ENCODE measurements around the gene LDB2. TPM values are rescaled to one million over a fixed set of nuclear protein-coding genes. Genes with fewer than 3 reads are reported as not detected.
A peak's percentile ranks its signal among the peaks of the same experiment; 100 is the strongest.

LDB2 gene
- total and polyA plus RNA-seq, 2 experiments from 2014 or later = 48.6 to 80.1 TPM

DNA sequence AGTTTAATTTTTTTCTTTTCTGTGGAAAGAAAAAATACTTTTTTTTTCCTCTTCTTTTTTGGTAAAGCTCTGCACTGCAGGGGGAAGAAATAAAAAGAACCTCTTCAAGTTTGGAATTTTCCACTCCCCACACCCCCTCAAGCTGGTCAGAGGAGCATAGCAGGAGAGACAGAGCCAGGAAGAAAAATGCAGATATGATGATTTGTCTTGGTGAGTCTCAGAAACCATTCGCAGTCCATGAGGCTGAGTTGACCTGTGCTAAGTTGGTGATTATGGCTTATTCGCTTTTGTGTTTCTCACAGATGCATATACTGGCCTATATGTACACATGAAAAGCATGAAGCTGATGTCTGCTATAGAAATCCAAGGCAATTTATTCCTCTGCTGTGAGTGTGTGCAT lies 205.9 kb downstream of the LDB2 start (continued):
- TF ChIP-seq, protein P1, sequence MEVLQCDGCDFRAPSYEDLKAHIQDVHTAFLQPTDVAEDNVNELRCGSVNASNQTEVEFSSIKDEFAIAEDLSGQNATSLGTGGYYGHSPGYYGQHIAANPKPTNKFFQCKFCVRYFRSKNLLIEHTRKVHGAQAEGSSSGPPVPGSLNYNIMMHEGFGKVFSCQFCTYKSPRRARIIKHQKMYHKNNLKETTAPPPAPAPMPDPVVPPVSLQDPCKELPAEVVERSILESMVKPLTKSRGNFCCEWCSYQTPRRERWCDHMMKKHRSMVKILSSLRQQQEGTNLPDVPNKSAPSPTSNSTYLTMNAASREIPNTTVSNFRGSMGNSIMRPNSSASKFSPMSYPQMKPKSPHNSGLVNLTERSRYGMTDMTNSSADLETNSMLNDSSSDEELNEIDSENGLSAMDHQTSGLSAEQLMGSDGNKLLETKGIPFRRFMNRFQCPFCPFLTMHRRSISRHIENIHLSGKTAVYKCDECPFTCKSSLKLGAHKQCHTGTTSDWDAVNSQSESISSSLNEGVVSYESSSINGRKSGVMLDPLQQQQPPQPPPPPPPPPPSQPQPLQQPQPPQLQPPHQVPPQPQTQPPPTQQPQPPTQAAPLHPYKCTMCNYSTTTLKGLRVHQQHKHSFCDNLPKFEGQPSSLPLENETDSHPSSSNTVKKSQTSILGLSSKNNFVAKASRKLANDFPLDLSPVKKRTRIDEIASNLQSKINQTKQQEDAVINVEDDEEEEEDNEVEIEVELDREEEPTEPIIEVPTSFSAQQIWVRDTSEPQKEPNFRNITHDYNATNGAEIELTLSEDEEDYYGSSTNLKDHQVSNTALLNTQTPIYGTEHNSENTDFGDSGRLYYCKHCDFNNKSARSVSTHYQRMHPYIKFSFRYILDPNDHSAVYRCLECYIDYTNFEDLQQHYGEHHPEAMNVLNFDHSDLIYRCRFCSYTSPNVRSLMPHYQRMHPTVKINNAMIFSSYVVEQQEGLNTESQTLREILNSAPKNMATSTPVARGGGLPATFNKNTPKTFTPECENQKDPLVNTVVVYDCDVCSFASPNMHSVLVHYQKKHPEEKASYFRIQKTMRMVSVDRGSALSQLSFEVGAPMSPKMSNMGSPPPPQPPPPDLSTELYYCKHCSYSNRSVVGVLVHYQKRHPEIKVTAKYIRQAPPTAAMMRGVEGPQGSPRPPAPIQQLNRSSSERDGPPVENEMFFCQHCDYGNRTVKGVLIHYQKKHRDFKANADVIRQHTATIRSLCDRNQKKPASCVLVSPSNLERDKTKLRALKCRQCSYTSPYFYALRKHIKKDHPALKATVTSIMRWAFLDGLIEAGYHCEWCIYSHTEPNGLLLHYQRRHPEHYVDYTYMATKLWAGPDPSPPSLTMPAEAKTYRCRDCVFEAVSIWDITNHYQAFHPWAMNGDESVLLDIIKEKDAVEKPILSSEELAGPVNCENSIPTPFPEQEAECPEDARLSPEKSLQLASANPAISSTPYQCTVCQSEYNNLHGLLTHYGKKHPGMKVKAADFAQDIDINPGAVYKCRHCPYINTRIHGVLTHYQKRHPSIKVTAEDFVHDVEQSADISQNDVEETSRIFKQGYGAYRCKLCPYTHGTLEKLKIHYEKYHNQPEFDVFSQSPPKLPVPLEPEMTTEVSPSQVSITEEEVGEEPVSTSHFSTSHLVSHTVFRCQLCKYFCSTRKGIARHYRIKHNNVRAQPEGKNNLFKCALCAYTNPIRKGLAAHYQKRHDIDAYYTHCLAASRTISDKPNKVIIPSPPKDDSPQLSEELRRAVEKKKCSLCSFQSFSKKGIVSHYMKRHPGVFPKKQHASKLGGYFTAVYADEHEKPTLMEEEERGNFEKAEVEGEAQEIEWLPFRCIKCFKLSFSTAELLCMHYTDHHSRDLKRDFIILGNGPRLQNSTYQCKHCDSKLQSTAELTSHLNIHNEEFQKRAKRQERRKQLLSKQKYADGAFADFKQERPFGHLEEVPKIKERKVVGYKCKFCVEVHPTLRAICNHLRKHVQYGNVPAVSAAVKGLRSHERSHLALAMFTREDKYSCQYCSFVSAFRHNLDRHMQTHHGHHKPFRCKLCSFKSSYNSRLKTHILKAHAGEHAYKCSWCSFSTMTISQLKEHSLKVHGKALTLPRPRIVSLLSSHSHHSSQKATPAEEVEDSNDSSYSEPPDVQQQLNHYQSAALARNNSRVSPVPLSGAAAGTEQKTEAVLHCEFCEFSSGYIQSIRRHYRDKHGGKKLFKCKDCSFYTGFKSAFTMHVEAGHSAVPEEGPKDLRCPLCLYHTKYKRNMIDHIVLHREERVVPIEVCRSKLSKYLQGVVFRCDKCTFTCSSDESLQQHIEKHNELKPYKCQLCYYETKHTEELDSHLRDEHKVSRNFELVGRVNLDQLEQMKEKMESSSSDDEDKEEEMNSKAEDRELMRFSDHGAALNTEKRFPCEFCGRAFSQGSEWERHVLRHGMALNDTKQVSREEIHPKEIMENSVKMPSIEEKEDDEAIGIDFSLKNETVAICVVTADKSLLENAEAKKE (CRISPR knock-in tag; IDR thresholded peaks at IDR 0.05) = no peak
- TF ChIP-seq JUNB (IDR thresholded peaks at IDR 0.05; ENCODE audit: unreplicated experiment) (no peak), NANOG (IDR thresholded peaks at IDR 0.05; ENCODE audit: borderline replicate concordance) (no peak), STAT1 (IDR thresholded peaks at IDR 0.05; ENCODE audit: unreplicated experiment) (no peak), POLR2AphosphoS5 (IDR thresholded peaks at IDR 0.05; ENCODE audit: low read depth) (no peak), EZH2 (IDR thresholded peaks at IDR 0.05; ENCODE audit: low read depth, unreplicated experiment) (no peak), ZNF331 (CRISPR knock-in tag; IDR thresholded peaks at IDR 0.05; ENCODE audit: low read depth) (no peak)
- TF ChIP-seq, protein P2, sequence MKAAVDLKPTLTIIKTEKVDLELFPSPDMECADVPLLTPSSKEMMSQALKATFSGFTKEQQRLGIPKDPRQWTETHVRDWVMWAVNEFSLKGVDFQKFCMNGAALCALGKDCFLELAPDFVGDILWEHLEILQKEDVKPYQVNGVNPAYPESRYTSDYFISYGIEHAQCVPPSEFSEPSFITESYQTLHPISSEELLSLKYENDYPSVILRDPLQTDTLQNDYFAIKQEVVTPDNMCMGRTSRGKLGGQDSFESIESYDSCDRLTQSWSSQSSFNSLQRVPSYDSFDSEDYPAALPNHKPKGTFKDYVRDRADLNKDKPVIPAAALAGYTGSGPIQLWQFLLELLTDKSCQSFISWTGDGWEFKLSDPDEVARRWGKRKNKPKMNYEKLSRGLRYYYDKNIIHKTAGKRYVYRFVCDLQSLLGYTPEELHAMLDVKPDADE (IDR thresholded peaks at IDR 0.05) = no peak

DNA sequence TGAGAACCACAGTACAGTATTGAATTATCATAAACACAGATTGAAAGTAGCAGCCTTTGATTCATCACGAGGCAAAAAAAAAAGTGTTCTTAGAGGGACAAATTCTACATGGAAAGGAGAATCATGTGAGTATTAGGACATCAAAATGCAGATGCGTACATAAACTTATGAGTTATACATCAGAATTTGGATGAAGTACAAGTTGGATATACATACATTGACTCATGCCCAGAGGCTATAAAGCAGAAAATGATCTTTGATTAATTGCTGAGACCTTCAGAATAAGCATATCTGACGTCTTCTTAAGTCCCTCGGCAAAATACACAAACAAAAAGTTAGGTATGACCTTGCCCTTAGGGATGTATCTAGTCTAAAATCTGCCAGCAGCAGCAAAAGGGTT lies 206.4 kb downstream of the LDB2 start:
- Mint-ChIP-seq H3K27me3 (ENCODE audit: insufficient read depth, low read depth, poor library complexity) (peaks cover 9% of the 10 kb centered on the region), H3K27ac (no peak overlapping the region; the same call in 1 of the 2 replicates), H3K36me3 (ENCODE audit: low read depth) (peaks cover 8% of the 10 kb centered on the region; the same call in 1 of the 3 replicates), H3K4me1 (peaks cover 70% of the 10 kb centered on the region), H3K9me3 (no peaks in the 10 kb centered on the region), H3K4me3 (no peak overlapping the region)
- ATAC-seq = no peak
- no peaks in the 10 kb centered on the region for H3K27me3 ChIP-seq (ENCODE audit: insufficient read depth)
- no peaks in the 10 kb centered on the region for H3K79me2 ChIP-seq (replicated peaks; ENCODE audit: insufficient read depth)
- H3F3A ChIP-seq (replicated peaks; ENCODE audit: low read depth) = no peaks in the 10 kb centered on the region
- H3K4me3 ChIP-seq = no peak overlapping the region
- no peak for DNase-seq (ENCODE audit: low spot score)
- no peak overlapping the region for H3K27ac ChIP-seq (ENCODE audit: low read depth)
- H2AFZ ChIP-seq = no peak overlapping the region
- H3K4me1 ChIP-seq (ENCODE audit: insufficient read depth) = peaks cover 51% of the 10 kb centered on the region
- peaks cover 5% of the 10 kb centered on the region; the same call in 1 of the 2 replicates for H3K9me2 ChIP-seq (ENCODE audit: insufficient read depth)
- no peaks in the 10 kb centered on the region for H4K20me1 ChIP-seq (replicated peaks; ENCODE audit: insufficient read depth)
- H3K36me3 ChIP-seq (ENCODE audit: insufficient read depth) = no peaks in the 10 kb centered on the region
- H3K4me2 ChIP-seq = 0 out of 2 replicates have a peak overlapping the region, but pooled peaks have one; percentile 27
- TF ChIP-seq EZH2phosphoT487 (IDR thresholded peaks at IDR 0.05; ENCODE audit: unreplicated experiment) (no peak), NANOG (IDR thresholded peaks at IDR 0.05; ENCODE audit: borderline replicate concordance) (no peak), JUNB (IDR thresholded peaks at IDR 0.05; ENCODE audit: unreplicated experiment) (no peak), ZNF331 (CRISPR knock-in tag; IDR thresholded peaks at IDR 0.05; ENCODE audit: low read depth) (no peak)
- TF ChIP-seq, protein P3, sequence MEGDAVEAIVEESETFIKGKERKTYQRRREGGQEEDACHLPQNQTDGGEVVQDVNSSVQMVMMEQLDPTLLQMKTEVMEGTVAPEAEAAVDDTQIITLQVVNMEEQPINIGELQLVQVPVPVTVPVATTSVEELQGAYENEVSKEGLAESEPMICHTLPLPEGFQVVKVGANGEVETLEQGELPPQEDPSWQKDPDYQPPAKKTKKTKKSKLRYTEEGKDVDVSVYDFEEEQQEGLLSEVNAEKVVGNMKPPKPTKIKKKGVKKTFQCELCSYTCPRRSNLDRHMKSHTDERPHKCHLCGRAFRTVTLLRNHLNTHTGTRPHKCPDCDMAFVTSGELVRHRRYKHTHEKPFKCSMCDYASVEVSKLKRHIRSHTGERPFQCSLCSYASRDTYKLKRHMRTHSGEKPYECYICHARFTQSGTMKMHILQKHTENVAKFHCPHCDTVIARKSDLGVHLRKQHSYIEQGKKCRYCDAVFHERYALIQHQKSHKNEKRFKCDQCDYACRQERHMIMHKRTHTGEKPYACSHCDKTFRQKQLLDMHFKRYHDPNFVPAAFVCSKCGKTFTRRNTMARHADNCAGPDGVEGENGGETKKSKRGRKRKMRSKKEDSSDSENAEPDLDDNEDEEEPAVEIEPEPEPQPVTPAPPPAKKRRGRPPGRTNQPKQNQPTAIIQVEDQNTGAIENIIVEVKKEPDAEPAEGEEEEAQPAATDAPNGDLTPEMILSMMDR (conservative IDR thresholded peaks at IDR 0.05; ENCODE audit: low read depth in 2 of 2) = no peak
- TF ChIP-seq, protein P4, sequence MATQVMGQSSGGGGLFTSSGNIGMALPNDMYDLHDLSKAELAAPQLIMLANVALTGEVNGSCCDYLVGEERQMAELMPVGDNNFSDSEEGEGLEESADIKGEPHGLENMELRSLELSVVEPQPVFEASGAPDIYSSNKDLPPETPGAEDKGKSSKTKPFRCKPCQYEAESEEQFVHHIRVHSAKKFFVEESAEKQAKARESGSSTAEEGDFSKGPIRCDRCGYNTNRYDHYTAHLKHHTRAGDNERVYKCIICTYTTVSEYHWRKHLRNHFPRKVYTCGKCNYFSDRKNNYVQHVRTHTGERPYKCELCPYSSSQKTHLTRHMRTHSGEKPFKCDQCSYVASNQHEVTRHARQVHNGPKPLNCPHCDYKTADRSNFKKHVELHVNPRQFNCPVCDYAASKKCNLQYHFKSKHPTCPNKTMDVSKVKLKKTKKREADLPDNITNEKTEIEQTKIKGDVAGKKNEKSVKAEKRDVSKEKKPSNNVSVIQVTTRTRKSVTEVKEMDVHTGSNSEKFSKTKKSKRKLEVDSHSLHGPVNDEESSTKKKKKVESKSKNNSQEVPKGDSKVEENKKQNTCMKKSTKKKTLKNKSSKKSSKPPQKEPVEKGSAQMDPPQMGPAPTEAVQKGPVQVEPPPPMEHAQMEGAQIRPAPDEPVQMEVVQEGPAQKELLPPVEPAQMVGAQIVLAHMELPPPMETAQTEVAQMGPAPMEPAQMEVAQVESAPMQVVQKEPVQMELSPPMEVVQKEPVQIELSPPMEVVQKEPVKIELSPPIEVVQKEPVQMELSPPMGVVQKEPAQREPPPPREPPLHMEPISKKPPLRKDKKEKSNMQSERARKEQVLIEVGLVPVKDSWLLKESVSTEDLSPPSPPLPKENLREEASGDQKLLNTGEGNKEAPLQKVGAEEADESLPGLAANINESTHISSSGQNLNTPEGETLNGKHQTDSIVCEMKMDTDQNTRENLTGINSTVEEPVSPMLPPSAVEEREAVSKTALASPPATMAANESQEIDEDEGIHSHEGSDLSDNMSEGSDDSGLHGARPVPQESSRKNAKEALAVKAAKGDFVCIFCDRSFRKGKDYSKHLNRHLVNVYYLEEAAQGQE (IDR thresholded peaks at IDR 0.05; ENCODE audit: unreplicated experiment) = no peak
